ENCODE data around the gene ZNF451. TPM values are rescaled to one million over a fixed set of nuclear protein-coding genes. Genes with fewer than 3 reads are reported as not detected.

The ZNF451 gene
- total and polyA plus RNA-seq, 2 donors (not counting 1 experiment from before 2014, with no cell fraction given): 25.9 to 86.3 TPM

DNA sequence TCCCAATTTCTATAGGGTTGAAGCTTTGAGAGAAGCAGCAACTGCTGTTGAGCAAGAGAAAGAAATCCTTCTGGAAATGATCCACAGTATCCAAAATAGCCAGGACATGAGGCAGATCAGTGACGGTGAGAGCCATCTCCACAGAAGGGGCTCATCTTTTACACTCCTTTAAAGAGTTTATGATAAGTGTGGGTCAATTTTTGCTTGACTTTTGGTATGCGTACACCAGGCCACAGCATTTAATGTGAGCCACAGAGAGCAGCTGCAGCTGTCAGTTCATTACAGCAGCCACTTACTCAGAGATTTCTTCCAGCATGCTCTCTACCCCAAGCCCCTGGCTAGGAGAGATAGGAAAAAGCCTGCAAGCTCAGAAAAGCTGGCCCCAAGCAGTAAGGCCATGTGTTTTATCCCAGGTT, 92.0 kb downstream of the ZNF451 start:
- H3K27ac ChIP-seq (ENCODE audit: low read length in 2 of 2): no peak overlapping the region
- no CpG with 5 or more reads among the region's 2 CpGs for WGBS (ENCODE audit: insufficient coverage)
- no peak overlapping the region for H2AFZ ChIP-seq (ENCODE audit: insufficient read depth, low read depth, low read length, poor library complexity, severe bottlenecking)
- H3K36me3 ChIP-seq (replicated peaks in 1 of 2; ENCODE audit: control extremely low read depth in 1 of 2, control insufficient read depth in 1 of 2, extremely low read depth in 1 of 2, insufficient read depth in 2 of 2, low read length in 1 of 2): peaks cover 4 to 7% of the 10 kb centered on the region in 2 experiments
- H3K9me3 ChIP-seq (ENCODE audit: control extremely low read depth in 1 of 3, control insufficient read depth in 2 of 3, insufficient read depth in 1 of 3, low read length in 2 of 3): no peaks in the 10 kb centered on the region
- TF ChIP-seq, protein P1, sequence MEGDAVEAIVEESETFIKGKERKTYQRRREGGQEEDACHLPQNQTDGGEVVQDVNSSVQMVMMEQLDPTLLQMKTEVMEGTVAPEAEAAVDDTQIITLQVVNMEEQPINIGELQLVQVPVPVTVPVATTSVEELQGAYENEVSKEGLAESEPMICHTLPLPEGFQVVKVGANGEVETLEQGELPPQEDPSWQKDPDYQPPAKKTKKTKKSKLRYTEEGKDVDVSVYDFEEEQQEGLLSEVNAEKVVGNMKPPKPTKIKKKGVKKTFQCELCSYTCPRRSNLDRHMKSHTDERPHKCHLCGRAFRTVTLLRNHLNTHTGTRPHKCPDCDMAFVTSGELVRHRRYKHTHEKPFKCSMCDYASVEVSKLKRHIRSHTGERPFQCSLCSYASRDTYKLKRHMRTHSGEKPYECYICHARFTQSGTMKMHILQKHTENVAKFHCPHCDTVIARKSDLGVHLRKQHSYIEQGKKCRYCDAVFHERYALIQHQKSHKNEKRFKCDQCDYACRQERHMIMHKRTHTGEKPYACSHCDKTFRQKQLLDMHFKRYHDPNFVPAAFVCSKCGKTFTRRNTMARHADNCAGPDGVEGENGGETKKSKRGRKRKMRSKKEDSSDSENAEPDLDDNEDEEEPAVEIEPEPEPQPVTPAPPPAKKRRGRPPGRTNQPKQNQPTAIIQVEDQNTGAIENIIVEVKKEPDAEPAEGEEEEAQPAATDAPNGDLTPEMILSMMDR (IDR thresholded peaks at IDR 0.05): no peak
- TF ChIP-seq EZH2 (IDR thresholded peaks at IDR 0.05; ENCODE audit: borderline replicate concordance, insufficient read depth, low read depth, low read length, poor library complexity, severe bottlenecking): no peak
- ATAC-seq (ENCODE audit: low read depth) (no peak), DNase-seq (no peak)
- intact Hi-C loops (cut with micrococcal nuclease): no loop called here
- no peak overlapping the region for H3K9ac ChIP-seq (ENCODE audit: low read length)
- no peaks in the 10 kb centered on the region for H3K4me1 ChIP-seq (ENCODE audit: control insufficient read depth in 2 of 2, insufficient read depth in 2 of 2, low read length in 2 of 2)
- H3K79me2 ChIP-seq (ENCODE audit: control insufficient read depth, insufficient read depth, low read length): no peaks in the 10 kb centered on the region
- H4K20me1 ChIP-seq (ENCODE audit: control insufficient read depth, insufficient read depth, low read length, poor library complexity, severe bottlenecking): no peaks in the 10 kb centered on the region
- ChIA-PET POLR2A (no interaction called here), CTCF (no interaction called here)
- H3K4me1 Mint-ChIP-seq: no peaks in the 10 kb centered on the region
- no peak overlapping the region for H3K4me3 ChIP-seq (ENCODE audit: control extremely low read depth in 1 of 5, extremely low read depth in 1 of 5, insufficient read depth in 1 of 5, low read depth in 2 of 5, low read length in 4 of 5)
- no peak overlapping the region for H3K4me2 ChIP-seq (replicated peaks; ENCODE audit: low read depth, low read length, poor library complexity, severe bottlenecking)
- no peaks in the 10 kb centered on the region for H3K27me3 Mint-ChIP-seq
- H3K9me3 Mint-ChIP-seq (ENCODE audit: insufficient read depth): no peaks in the 10 kb centered on the region
- H3K27me3 ChIP-seq (replicated peaks in 1 of 4; ENCODE audit: control extremely low read depth in 1 of 4, control insufficient read depth in 3 of 4, insufficient read depth in 4 of 4, low read length in 3 of 4): no peaks in the 10 kb centered on the region
- no peak overlapping the region for H3K27ac Mint-ChIP-seq
- no peak overlapping the region for H3K4me3 Mint-ChIP-seq

DNA sequence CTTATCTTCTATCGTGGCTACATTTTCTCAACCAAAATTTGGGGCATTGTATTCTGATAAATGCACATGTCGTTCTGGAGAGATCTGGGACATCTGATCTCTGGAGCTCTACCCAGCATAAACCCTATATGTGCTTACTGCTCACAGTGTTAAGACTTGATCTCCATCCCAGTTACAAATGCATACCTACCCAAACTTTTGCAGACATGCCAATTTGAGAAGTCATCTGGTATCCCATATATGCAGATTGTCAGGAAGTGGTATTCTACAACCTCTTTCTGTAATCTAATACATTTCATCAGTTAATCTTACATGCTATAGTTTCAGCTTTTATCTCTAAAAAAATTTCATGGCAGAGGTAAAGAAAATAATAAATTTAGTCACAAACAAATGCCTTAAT, 93.3 kb downstream of the ZNF451 start:
- Mint-ChIP-seq H3K27ac (no peak overlapping the region), H3K9me3 (ENCODE audit: insufficient read depth) (no peaks in the 10 kb centered on the region), H3K4me3 (no peak overlapping the region), H3K27me3 (no peaks in the 10 kb centered on the region), H3K4me1 (no peaks in the 10 kb centered on the region)
- no peak overlapping the region for H2AFZ ChIP-seq (ENCODE audit: insufficient read depth, low read depth, low read length, poor library complexity, severe bottlenecking)
- no peak overlapping the region for H3K4me3 ChIP-seq (ENCODE audit: control extremely low read depth in 1 of 5, extremely low read depth in 1 of 5, insufficient read depth in 1 of 5, low read depth in 2 of 5, low read length in 4 of 5)
- no peaks in the 10 kb centered on the region for H3K4me1 ChIP-seq (ENCODE audit: control insufficient read depth in 2 of 2, insufficient read depth in 2 of 2, low read length in 2 of 2)
- intact Hi-C loops (cut with micrococcal nuclease): no loop called here
- H3K36me3 ChIP-seq (replicated peaks in 1 of 2; ENCODE audit: control extremely low read depth in 1 of 2, control insufficient read depth in 1 of 2, extremely low read depth in 1 of 2, insufficient read depth in 2 of 2, low read length in 1 of 2): peaks cover 4 to 7% of the 10 kb centered on the region in 2 experiments
- no peaks in the 10 kb centered on the region for H3K27me3 ChIP-seq (replicated peaks in 1 of 4; ENCODE audit: control extremely low read depth in 1 of 4, control insufficient read depth in 3 of 4, insufficient read depth in 4 of 4, low read length in 3 of 4)
- no peak overlapping the region for H3K27ac ChIP-seq (ENCODE audit: low read length in 2 of 2)
- POLR2A ChIA-PET: no interaction called here
- no peaks in the 10 kb centered on the region for H3K79me2 ChIP-seq (ENCODE audit: control insufficient read depth, insufficient read depth, low read length)
- H3K9ac ChIP-seq (ENCODE audit: low read length): no peak overlapping the region
- no peak overlapping the region for H3K4me2 ChIP-seq (replicated peaks; ENCODE audit: low read depth, low read length, poor library complexity, severe bottlenecking)
- no peaks in the 10 kb centered on the region for H3K9me3 ChIP-seq (ENCODE audit: control extremely low read depth in 1 of 3, control insufficient read depth in 2 of 3, insufficient read depth in 1 of 3, low read length in 2 of 3)
- no peak for TF ChIP-seq EZH2 (IDR thresholded peaks at IDR 0.05; ENCODE audit: borderline replicate concordance, insufficient read depth, low read depth, low read length, poor library complexity, severe bottlenecking)
- TF ChIP-seq, protein P1 (IDR thresholded peaks at IDR 0.05): no peak
- WGBS (ENCODE audit: insufficient coverage): 100% methylated on average over 2 of the region's 2 CpGs
- no peaks in the 10 kb centered on the region for H4K20me1 ChIP-seq (ENCODE audit: control insufficient read depth, insufficient read depth, low read length, poor library complexity, severe bottlenecking)
- CTCF ChIA-PET: no interaction called here
- ATAC-seq (ENCODE audit: low read depth): no peak
- no peak for DNase-seq

Data from B cell (primary cell).